ENCODE measurements around the gene CYP3A7.

DNA sequence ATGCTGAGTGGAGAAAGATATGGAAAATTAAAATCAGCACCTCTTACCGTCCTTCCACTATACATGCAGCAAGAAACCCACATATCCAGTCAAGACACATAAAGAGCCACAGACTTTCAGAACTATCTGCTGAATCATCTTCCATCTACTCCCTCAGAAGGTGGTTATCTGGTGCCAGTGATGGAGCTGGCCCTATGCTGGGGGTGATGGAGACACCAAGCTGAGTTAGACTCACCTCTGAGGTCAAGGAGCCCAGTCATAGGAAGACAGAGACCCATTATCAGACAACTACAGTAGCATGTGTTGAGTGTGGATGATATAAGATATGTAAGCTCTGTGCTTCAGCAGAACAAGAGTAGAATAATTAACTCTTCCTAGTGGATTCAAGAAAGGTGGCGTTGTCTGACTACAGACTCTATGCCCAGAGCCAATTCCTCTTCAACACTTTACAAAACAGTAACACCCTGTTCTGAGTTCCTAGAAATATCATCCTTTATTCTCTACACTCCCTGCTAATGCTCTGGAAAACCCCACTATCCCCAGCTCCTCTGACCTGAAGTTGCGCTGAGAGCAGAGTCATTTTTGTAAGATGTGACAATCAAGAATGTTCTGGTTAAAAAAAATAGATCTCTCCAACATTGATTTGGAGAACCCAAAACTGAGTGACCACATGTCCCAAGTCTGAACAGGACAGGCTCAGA lies 69.5 kb downstream of the CYP3A7 start:
- TF ChIP-seq EP300 (IDR thresholded peaks at IDR 0.05) = no peak
- TF ChIP-seq, protein P1, sequence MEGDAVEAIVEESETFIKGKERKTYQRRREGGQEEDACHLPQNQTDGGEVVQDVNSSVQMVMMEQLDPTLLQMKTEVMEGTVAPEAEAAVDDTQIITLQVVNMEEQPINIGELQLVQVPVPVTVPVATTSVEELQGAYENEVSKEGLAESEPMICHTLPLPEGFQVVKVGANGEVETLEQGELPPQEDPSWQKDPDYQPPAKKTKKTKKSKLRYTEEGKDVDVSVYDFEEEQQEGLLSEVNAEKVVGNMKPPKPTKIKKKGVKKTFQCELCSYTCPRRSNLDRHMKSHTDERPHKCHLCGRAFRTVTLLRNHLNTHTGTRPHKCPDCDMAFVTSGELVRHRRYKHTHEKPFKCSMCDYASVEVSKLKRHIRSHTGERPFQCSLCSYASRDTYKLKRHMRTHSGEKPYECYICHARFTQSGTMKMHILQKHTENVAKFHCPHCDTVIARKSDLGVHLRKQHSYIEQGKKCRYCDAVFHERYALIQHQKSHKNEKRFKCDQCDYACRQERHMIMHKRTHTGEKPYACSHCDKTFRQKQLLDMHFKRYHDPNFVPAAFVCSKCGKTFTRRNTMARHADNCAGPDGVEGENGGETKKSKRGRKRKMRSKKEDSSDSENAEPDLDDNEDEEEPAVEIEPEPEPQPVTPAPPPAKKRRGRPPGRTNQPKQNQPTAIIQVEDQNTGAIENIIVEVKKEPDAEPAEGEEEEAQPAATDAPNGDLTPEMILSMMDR (IDR thresholded peaks at IDR 0.05) = no peak
